NCI-H2227 (cell line): ENCODE results near the gene FRMD5.

Source experiments
- DNase-seq: peaks from one replicate; lab custom pipeline; 2025; ENCODE audit not compliant: unreplicated experiment; lab: John Stamatoyannopoulos, UW

FRMD5 gene

DNA sequence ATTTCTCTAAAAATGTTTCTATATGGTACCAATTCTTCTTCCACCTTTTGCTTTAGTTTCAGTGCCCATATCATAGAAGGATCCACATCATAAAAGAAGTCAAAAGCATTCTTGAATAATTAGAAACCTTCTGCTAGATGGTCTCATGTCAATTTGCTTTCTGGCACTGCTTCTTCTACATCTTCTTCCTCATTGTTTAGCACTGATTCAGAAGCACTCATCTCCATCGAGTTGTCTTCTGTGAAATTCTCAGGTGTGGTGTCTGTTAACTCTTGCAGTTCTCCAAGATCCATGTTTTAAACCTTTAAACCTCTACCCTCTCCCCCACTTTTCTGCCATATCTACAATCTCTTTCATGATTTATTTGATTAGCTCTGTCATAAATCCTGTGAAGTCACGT, 213.5 kb downstream of the FRMD5 start:
- no peak for DNase-seq

DNA sequence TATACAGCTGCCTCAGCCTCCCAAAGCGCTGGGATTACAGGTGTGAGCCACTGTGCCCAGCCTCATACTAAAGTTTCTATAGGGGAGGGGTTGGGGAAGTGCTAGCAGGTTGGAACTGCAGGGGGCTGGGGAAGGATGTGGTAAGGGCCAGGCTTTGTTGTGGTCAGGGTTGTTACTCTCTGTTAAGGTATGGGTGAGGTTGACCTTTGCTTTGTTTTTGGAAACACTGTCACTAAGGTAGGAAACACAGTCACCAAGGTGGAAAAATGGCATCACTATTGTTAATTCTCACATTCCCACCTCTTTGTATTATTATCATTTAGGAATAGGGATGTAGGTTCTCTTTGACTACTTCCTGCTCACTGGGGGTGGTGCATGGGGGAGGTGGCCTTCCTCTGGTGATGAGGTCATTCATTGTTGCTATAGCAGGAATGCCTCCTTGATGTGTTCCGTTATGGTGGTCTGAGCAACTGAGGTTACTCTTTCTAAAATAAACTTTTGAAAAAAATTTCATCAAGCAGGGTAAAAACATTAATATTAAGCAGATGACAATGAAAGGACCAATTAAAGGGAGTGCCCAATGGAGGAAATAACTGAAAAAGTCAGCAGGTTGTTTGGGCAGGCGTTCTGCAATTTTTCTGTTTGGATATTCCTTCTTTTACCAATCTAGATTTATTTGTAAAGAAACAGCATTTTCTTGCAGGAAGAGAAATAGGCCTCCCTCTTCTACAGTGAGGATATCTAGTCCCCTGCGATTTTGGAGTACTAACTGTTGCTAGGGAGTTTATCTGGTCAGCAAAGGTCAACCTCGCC, 217.8 kb downstream of the FRMD5 start:
- DNase-seq = no peak

DNA sequence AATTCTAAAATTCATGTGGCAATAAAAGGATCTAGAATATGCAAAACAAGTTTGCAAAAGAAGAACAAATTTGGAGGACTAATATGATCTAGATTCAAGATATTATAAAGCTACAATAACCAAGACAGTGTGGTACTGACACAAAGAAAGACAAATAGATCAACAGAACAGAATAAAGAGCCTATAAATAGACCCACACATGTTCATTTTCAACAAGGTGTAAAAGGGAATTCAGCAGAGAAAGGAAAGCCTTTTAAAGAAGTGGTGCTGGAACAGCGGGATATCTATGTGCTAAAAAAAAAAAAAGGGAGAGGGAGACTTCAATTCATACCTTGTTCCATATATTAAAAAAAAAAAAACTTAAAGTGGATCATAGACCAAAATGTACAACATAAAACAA, 219.3 kb downstream of the FRMD5 start:
- no peak for DNase-seq

DNA sequence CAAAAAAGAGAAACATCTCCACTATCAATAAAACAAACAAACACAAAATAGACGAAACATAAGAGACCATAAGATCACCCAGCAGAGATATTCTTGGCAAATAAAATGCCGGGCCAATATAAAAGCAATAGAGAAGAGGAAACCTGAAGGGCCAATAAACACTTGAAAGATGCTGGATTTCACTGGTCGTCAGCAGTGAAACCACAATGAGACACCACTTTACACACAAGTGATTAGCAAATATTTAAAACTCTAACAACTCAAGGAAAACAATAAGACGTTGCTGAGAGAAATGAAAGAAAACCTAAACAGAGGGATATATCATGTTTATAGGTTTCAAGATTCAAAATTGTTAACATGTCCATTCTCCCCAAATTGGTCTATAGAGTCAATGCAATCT, 219.7 kb downstream of the FRMD5 start:
- DNase-seq = no peak

DNA sequence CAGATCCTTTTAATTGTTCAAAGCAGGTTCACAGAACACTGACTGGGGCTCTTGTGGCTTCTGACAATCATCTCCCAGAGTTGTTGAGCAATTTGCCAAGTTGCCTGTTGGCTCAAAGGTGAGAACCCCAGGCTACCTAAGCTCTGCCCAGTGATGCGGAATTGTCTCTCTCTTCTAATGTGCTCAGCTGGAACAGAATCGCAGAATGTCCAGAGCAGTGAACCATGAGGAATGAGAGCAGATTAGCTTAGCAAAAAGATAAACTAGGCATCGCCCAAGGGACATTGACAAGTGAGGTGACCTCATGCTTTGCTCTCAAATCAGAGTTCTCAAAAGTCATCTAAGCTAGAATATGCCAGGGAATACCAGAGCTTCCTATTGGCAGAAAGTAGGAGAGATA, 220.2 kb downstream of the FRMD5 start:
- DNase-seq = no peak

DNA sequence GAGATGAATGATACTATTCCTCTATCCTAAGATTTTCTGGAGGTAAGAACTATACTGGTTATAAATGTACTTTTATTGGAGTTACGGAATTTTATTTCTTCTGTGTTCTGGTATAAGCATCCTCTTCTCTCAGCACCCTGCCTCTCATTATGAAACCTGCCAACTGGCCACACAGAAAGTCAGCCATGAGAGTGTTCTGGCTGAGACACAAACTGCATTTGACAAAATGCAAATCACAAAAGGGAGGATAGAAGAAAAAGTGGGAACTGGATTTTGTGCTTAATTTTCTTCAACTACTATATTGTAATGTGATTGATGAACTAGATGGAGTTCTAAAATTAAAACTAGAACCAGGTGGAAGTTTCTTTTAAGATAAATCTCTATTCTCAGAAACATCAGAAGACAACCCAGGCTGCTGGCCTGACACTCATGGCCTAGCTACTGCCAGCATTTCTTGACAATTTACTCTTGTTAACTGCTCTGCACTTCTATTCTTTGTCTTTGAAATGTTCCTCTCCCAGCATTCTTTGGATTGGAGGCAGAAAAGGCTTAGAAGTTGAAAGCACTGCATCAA, 225.2 kb downstream of the FRMD5 start:
- no peak for DNase-seq

DNA sequence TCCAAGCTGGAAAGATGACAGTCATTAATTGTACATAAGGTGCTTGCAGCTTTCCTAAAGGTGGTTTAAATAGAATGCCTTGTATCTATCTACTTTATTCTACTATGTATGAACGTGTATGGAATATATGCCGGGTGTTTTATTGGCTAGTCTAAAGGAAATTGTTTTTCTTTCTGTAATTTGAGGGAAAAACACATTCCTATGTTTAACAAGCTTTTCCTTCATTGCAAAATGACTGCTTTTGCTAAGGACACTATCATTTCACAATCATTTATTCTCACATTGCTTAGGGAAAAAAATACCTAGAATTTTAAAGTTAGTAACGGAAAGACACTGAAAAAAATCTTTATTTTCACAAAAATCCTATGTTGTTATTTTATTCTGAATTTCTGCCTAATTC, 226.5 kb downstream of the FRMD5 start:
- DNase-seq = no peak

DNA sequence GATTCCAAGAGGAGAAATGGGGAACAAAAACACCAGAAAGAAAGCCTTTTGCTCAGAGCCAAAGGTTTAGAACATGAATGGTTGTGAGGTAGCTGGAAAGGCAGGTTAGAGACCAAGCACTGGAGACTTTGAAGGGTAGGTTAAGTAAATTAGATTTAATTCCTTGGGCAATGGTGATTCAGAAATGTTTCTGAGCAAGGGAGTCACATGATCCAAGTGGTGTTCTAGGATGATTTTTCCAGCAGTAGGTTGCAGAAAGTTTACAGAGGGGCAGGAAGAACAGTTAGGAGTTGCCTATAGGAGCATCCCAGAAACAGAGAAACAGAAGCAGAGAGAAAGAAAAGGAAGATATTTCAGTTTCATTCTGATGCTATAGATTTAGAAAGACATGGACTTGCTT, 228.4 kb downstream of the FRMD5 start:
- no peak for DNase-seq

DNA sequence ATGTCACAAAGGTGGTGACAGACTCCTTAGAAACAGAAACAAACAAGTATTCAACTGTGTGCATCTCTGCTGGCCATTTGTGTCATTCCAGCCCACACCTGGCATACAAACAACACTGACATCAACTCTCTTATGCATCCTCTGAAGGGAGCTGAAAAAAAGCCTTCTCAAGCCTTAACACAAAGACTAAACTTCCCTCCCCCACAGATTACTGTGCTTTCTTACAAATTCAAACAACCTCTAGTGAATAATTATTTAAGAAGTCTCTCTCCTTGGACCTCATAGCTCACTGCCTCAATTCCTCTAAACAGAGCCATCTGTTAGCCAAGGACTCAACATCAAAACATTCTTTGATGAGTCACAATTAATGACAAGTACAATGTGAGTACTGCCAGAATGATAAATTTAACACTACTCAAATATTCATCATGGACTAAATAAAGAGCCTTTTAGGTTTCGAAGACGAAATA, 236.2 kb downstream of the FRMD5 start:
- DNase-seq = no peak

DNA sequence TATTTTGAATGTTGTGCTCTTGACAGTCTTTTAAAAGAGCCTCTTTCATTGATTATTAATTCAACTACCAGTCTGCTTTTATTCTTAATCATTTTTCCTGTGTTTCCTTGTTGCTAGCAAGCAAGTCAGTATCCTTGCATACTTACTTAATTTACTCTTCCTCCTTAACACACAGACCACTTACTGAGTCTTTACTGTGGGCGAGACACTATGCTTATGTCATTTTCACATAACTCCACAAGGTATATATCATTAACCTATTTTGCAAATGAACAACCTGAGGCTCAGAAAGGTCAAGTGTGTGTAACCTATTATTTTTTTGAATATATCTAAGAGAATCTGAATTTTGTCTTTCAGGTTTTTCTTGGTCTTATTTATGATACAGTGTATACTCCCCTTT, 237.3 kb downstream of the FRMD5 start:
- no peak for DNase-seq

DNA sequence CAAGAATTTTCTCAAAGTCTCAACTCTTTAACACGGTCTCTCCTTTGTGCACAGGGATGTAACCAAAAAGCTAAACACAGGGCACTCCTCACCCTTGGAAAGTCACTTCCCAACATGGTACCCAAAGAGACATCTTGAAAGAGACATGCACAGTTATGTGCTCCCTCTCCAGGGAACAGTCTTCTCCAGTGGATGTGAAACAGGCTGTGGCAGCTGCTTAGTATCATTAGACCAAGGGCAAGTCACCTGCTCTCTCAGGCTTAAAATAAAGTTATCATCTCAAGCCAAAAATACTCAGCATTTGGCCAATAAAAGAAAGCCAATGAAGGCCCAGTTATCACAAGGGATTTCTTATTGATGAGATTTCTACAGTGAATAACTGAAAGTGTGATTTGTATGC, 239.9 kb downstream of the FRMD5 start:
- DNase-seq = no peak

DNA sequence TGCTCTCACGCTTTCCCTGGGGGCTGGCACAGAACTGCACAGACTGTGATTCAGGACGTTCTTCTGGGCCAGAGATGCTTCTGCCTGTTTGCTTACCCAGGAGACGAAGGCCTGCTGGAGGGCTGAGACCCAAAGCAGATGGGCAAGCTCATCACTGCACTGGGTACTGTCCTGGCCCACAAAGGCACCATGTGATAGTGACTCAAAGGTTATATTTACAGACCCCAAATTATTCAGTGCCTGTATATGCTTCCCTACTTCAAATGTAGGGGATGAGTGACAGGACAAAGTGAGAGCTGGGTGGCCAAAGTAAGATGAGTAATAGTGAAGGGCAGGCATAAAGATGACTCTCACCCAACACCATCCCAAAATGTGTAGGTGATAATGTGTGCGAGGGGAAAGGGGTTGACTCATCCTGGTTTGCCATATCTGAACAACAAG, 240.9 kb downstream of the FRMD5 start:
- DNase-seq = no peak

DNA sequence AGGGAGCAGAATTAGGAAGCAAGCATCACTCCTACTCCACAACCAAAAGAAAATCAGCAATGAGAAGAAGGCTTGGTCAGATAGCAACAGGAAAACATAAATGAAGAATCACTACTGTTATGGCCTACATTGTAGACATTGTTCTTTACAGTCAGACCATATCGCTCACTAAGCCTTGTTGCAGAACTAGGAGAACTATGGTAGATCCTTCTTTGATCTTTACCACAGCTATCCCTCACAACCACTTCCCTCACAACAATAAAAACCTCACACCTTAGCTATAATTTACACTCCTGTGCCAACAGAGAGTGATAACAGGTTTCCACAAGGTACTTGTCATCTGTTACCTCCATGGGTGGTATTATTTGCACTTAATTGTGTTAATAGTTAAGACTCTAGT, 241.7 kb downstream of the FRMD5 start:
- no peak for DNase-seq

DNA sequence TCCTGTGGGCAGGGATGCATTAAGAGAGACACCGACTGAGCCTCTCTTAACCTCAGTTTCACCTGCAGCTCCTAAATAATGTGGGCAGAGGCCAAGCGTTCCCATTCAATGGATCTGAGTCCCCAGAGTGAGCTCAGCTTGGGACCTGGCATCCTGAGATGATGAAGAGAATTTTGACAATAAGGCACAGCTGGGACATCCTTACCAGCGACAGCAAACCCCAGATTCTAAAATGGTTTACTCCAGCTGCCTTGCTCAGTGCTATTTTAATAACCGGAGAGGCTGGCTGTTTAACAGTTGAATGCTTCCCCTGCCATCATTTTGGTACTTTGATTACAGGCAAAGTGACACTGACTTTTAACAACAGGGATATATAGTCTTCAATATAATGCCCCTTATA, 244.5 kb downstream of the FRMD5 start:
- no peak for DNase-seq

DNA sequence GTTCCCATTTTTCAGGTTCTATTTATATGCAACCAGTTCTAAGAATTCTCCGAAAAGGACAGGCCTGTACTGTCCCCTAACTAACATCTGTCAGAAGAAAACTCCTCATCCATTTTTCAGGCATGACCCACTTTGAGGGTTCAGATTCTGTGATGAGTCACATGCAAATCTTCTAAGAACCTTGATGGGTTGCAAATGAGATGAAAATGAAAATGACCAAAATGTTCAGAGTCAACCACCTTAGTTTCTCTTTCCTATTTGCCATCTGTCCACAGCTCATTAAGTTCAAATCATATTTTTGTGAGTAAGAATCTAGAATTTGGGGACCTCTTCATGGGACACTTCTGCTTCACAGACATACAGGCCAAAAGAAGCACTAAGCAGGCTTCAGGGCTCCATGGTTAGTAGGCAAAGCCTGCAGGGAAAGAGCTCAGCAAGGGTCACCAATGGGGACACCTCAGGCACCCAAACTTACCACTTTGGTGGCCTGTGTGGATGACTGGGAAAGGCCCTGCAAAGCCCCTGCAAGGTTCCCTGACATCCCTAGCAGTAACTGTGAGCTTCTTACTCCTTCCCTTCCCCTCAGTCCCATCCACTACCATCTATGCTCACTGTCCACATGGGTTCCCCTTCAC, 246.3 kb downstream of the FRMD5 start:
- no peak for DNase-seq

DNA sequence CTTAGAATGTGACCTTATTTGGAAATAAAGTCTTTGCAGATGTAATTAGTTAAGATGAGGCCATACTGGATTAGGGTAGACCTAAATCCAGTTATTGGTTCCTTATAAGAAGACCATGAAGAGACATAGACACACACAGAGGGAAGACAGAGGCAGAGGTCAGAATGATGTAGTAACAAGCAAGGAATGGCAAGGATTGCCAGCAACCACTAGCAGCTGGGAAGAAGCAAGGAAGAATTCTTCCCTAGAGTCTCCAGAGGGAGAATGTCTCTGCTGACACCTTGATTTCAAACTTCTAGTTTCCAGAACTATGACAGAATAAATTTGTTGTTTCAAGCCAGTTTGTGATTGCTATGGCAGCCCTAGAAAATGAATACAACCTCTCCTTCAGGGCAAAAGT, 251.6 kb downstream of the FRMD5 start:
- DNase-seq = no peak

DNA sequence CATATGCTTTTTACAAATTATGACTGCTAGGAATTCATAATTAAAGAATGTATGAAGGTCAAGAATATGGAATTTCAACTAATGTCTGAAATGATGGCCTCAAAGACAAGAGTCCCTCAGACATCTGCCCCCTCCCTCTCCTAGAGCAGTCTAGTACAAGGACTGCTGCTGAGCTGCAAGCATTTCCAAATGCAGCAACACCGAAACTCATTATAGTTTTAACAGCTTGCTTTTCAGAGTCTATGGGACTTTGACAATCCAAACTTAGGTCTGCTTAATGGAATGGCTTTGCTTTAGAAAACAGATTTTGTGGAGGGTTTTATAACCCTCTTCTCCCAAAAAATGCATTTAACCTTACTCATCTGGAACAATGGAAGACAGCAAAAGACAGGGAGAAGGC, 252.9 kb downstream of the FRMD5 start:
- DNase-seq = no peak

DNA sequence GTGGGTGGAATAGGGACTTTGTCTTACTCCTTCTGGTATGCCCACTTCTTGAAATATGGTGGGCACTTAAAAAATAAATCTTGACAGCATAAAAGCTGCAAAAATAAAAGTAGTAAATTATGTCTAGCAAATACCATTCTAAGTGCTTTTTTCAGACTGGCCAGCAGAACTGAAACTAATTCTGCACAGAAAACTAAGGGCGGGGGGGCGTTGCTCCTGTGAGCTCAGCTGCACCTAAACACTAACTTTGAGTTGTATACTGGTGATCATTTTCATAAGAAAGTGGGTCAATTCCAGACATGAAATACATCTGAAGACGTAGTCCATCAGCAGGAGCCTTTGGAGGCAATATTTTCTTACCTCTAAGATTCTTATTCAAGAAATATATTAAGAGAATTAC, 253.5 kb downstream of the FRMD5 start:
- no peak for DNase-seq

DNA sequence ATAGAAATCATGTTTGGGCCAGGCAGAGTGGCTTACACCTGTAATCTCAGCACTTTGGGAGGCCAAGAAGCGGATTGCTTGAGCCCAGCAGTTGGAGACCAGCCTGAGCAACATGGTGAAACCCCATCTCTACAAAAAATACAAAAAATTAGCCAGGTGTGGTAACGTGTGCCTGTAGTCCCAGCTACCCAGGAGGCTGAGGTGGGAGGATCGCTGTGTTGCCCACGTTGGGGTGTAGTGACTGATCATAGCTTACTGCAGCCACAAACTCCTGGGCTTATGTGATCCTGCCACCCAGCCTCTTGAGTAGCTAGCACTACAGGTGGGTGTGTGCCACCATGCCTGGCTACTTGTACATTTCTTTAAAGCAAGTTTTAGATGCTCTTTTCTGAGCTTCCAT, 254.0 kb downstream of the FRMD5 start:
- DNase-seq = no peak

DNA sequence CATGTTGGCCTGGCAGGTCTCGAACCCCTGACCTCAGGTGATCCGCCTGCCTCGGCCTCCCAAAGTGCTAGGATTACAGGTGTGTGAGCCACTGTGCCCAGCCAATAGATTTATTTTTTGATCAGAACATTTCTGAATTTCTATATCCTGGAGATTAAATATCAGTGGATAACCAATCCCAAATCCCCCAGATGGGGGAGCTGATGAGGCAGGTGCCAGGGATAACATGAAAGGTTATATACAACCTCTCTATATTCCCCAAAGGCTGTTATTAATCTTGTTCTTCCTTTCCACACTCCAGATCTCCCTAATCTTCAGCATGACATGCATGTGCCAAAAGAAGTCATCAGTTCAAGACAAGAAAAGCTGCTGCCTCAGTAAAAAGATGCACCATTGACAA, 256.0 kb downstream of the FRMD5 start:
- DNase-seq = peak; percentile 23

DNA sequence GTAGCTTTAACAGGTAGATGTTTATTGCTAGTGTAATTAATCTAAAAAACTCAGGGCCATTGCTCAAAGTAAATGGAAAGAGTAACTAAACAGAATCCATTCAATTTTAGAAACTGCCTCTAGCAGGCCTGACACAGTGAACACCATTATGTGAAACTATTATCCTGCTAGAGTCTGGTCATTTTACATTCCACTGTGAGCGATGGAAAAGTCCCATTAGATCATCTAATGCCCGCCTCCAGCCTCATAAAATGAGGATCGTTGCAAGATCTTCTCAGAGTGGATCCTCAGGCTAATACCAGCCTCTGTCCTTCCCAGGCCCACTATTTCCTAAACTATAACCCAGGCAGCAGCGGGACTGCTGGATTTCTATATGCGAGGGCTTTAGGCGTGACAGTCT, 260.6 kb downstream of the FRMD5 start:
- no peak for DNase-seq

DNA sequence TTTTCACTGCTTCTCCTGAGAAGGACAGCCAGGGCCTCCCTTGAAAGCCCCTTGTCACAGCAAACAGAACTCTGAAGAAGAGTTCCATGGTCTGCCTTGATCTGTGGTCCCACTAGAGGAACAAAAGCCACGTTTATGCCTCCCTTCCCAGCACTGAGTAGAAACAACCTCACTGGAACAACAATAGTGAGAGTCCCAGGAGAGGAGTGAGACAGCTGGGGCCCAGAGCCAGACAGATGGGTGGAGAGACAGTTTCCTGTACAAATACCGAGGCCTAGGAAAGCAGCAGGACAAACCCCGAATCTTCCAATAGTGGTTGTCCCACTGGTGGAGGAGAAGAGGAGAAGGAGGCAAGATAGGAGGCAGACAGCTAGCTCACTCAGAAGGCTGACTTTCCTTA, 262.2 kb downstream of the FRMD5 start:
- no peak for DNase-seq
